Osteoblast (primary cell): ENCODE data around the gene GOSR1. TPM values are rescaled to one million over a fixed set of nuclear protein-coding genes. Genes with fewer than 3 reads are reported as not detected.
A peak's percentile ranks its signal among the peaks of the same experiment; 100 is the strongest.
"Not testable (repeated sequence)": the region's sequence is repeated elsewhere in the genome, so short reads cannot be mapped to it uniquely, and the experiment has no call there.

Experiments
- DNase-seq: peaks from one replicate; pipeline ENCODE4 v3.0.0; 2011; ENCODE audit warnings: low spot score, mixed read lengths; ENCODE audit not compliant: insufficient read length; ENCODE audit errors: missing footprints
- H2AFZ ChIP-seq: 2 replicates; pipeline ENCODE4 v1.6.0; 2011; ENCODE audit warnings: mild to moderate bottlenecking, low read length
- H3K27ac ChIP-seq: 2 replicates; pipeline ENCODE4 v1.5.1; 2011; ENCODE audit warnings: mild to moderate bottlenecking, low read depth, low read length, moderate library complexity
- H3K27me3 ChIP-seq: 2 replicates; pipeline ENCODE4 v1.6.0; 2012; ENCODE audit warnings: mild to moderate bottlenecking, control low read depth, inconsistent platforms, low read length, moderate library complexity; ENCODE audit not compliant: insufficient read depth
- H3K36me3 ChIP-seq: 2 replicates; pipeline ENCODE4 v1.5.1; 2011; ENCODE audit warnings: mild to moderate bottlenecking, low read length, control low read depth, moderate library complexity; ENCODE audit not compliant: insufficient read depth
- H3K4me1 ChIP-seq: 2 replicates; pipeline ENCODE4 v1.5.1; 2011; ENCODE audit warnings: mild to moderate bottlenecking, low read length, control low read depth, moderate library complexity; ENCODE audit not compliant: insufficient read depth
- H3K4me2 ChIP-seq: 2 replicates; pipeline ENCODE4 v1.6.0; 2011; ENCODE audit warnings: mild to moderate bottlenecking, low read length; ENCODE audit not compliant: insufficient read depth
- H3K4me3 ChIP-seq: fragments of 200-600 bp; sonication (generic); 3 replicates; pipeline ENCODE4 v1.5.1; 2012; ENCODE audit warnings: mild to moderate bottlenecking, low read length, inconsistent platforms; ENCODE audit not compliant: insufficient read depth
- H3K79me2 ChIP-seq: 2 replicates; pipeline ENCODE4 v1.6.0; 2012; ENCODE audit warnings: mild to moderate bottlenecking, low read length, control low read depth, inconsistent platforms; ENCODE audit not compliant: insufficient read depth
- H3K9me3 ChIP-seq: 2 replicates; pipeline ENCODE4 v1.5.1; 2011; ENCODE audit warnings: low read depth, low read length, control low read depth
- H4K20me1 ChIP-seq: 2 replicates; pipeline ENCODE4 v1.6.0; 2012; ENCODE audit warnings: mild to moderate bottlenecking, low read length, control low read depth; ENCODE audit not compliant: insufficient read depth
- total RNA-seq: library from RNA; depleted of rRNA; stranded (reverse); fragments of >200 nt; gene quantifications from 2 replicates; pipeline ENCODE4 v1.2.3, GENCODE V29; 2012
- TF ChIP-seq, protein P1 (sequence below): IDR thresholded peaks from 2 replicates; pipeline ENCODE4 v1.5.1; 2011; ENCODE audit warnings: mild to moderate bottlenecking, low read depth, low read length, moderate library complexity; ENCODE audit errors: extremely low read depth

Gene GOSR1
- total RNA-seq, 1 donor: 29.3 TPM

DNA sequence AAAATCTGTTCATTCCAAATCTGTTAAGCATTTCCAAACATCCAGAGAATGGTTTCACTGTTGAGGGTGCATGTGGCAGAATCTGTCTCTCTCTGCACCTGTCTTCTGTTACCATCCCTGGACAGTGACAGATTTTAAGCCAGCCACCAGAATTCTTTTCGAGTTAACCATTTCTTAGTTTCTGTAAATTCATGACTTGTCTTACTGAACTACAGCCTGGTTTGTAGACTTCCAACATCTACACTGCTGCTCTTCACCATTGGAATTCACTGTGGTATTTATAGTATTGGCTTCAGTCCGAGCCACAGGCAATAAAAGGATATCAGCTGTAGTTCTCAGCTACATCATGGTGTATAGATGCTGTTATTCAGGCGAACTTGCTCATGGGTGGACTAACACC, 47.6 kb downstream of the GOSR1 start:
- Histone ChIP-seq H3K9me3 (no peaks in the 10 kb centered on the region), H3K27me3 (no peaks in the 10 kb centered on the region), H3K27ac (no peak overlapping the region), H3K36me3 (peaks cover 22% of the 10 kb centered on the region), H3K4me2 (no peak overlapping the region), H3K4me1 (peaks cover 26% of the 10 kb centered on the region), H2AFZ (no peak overlapping the region), H3K79me2 (peaks cover 9% of the 10 kb centered on the region), H3K4me3 (no peak overlapping the region), H4K20me1 (peaks cover 5% of the 10 kb centered on the region)
- DNase-seq: peak; percentile 87
- TF ChIP-seq, protein P1, sequence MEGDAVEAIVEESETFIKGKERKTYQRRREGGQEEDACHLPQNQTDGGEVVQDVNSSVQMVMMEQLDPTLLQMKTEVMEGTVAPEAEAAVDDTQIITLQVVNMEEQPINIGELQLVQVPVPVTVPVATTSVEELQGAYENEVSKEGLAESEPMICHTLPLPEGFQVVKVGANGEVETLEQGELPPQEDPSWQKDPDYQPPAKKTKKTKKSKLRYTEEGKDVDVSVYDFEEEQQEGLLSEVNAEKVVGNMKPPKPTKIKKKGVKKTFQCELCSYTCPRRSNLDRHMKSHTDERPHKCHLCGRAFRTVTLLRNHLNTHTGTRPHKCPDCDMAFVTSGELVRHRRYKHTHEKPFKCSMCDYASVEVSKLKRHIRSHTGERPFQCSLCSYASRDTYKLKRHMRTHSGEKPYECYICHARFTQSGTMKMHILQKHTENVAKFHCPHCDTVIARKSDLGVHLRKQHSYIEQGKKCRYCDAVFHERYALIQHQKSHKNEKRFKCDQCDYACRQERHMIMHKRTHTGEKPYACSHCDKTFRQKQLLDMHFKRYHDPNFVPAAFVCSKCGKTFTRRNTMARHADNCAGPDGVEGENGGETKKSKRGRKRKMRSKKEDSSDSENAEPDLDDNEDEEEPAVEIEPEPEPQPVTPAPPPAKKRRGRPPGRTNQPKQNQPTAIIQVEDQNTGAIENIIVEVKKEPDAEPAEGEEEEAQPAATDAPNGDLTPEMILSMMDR: no peak

DNA sequence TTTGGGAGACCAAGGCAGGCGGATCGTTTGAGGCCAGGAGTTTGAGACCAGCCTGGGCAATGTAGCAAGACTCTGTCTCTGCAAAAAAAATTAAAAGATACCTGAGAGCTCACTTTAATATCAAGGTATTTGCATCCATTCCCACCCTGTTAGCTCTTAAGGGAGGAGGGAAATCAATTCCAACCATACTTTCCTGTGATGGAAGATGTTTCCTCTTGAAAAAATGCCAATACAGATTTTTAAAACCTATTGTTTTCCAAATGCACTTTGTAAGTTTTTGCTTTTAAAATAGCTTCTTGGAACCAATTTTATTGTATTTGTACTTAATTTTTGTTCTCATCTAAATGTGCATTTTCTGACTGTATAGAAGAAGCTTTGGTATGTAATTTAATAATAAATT, 49.2 kb downstream of the GOSR1 start:
- peaks cover 21% of the 10 kb centered on the region for H3K4me1 ChIP-seq

DNA sequence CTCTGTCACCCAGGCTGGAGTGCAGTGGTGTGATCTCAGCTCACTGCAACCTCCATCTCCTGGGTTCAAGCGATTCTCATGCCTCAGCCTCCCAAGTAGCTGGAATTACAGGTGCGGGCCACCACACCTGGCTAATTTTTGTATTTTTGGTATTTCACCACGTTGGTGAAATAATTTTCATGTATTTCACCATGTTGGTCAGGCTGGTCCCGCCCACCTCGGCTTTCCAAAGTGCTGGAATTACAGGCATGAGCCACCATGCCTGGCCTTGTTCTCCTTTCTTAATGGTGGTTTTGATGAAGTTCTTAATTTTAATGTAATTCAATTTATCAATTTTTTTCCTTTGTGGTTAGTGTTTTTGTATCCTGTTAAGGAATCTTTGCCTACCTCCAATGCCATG, 51.5 kb downstream of the GOSR1 start:
- peaks cover 19% of the 10 kb centered on the region for H3K4me1 ChIP-seq
- H3K4me2 ChIP-seq, H3K27me3 ChIP-seq, H3K36me3 ChIP-seq, DNase-seq, H3K27ac ChIP-seq, H3K79me2 ChIP-seq, H3K4me3 ChIP-seq, H4K20me1 ChIP-seq, H3K9me3 ChIP-seq, H2AFZ ChIP-seq: not testable (repeated sequence)

More for the DNA sequence above, 49.2 kb downstream of the GOSR1 start:
- H3K27me3 ChIP-seq: no peaks in the 10 kb centered on the region
- peaks cover 5% of the 10 kb centered on the region for H4K20me1 ChIP-seq
- TF ChIP-seq, protein P1: no peak
- no peak overlapping the region for H3K4me2 ChIP-seq
- peaks cover 9% of the 10 kb centered on the region for H3K79me2 ChIP-seq
- no peak overlapping the region for H3K27ac ChIP-seq
- H3K9me3 ChIP-seq: no peaks in the 10 kb centered on the region
- H3K36me3 ChIP-seq: peaks cover 17% of the 10 kb centered on the region
- H3K4me3 ChIP-seq: no peak overlapping the region
- DNase-seq: no peak
- H2AFZ ChIP-seq: no peak overlapping the region

DNA sequence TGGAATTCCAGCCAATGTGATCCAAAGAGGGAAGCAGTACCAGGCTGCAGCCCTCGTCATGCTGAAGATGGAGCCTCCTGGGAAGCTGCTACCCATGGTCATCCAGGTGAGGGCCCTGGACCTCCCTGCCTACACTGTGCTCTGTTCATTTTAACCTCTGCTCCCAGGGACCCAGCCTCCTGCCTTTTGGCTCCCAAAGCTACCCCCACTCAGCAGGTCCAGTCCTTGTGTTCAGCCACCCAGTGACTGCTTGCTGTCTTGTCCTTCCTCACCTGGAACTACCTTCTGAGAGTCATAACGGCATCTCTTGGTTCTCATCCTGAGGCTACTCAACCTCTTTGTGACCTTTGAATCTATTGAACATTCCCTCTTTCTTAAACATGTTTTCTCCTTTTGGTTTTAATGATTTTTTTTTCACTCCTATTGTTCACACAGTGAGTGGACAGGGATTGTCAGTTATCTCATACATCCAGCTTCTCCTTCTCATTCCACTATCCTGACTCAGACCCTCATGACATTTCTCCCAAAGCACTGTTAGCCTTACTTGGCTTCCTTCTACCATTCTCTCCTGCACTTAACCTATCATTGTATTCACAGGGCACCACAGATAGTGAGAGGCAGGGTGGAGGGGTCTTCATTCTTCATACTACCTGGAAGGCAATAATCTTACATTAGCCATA, 53.3 kb downstream of the GOSR1 start:
- H3K4me1 ChIP-seq: peaks cover 11% of the 10 kb centered on the region
- H2AFZ ChIP-seq: peak overlapping the region; percentile 1
- H3K4me3 ChIP-seq: no peak overlapping the region
- no peaks in the 10 kb centered on the region for H3K27me3 ChIP-seq
- H3K79me2 ChIP-seq: peaks cover 4% of the 10 kb centered on the region
- H3K4me2 ChIP-seq: no peak overlapping the region
- H4K20me1 ChIP-seq: no peaks in the 10 kb centered on the region
- TF ChIP-seq, protein P1: no peak
- H3K36me3 ChIP-seq: no peaks in the 10 kb centered on the region
- DNase-seq: peak; percentile 97
- H3K27ac ChIP-seq: no peak overlapping the region
- no peaks in the 10 kb centered on the region for H3K9me3 ChIP-seq
